Fibroblast of the conjunctiva (primary cell): ENCODE data around the gene GOLGA1.
A peak's percentile ranks its signal among the peaks of the same experiment; 100 is the strongest.

Experiments
- DNase-seq: peaks from one replicate; pipeline ENCODE4 v3.0.0-alpha.2; 2010; ENCODE audit warnings: low read depth

Gene GOLGA1

GRCh38 chr9:124884376-124884775 lies 56.5 kb downstream of the GOLGA1 start:
- DNase-seq, result no peak

- DNase-seq, result no peak
Observed at GRCh38 chr9:124882231-124882630, 58.7 kb downstream of the GOLGA1 start.

GRCh38 chr9:124881138-124881743 lies 59.6 kb downstream of the GOLGA1 start:
- no peak for DNase-seq

GRCh38 chr9:124880501-124880900 lies 60.4 kb downstream of the GOLGA1 start:
- DNase-seq, result no peak

GRCh38 chr9:124879226-124879625 lies 61.7 kb downstream of the GOLGA1 start:
- DNase-seq, result no peak

- no peak for DNase-seq
Observed at GRCh38 chr9:124878518-124878917, 62.4 kb downstream of the GOLGA1 start.

- DNase-seq, result no peak
Observed at GRCh38 chr9:124878021-124878420, 62.9 kb downstream of the GOLGA1 start.

- DNase-seq, result no peak
Observed at GRCh38 chr9:124877021-124877782, 63.7 kb downstream of the GOLGA1 start.

- no peak for DNase-seq
Observed at GRCh38 chr9:124875501-124875900, 65.4 kb downstream of the GOLGA1 start.

- no peak for DNase-seq
Observed at GRCh38 chr9:124873664-124874063, 67.2 kb downstream of the GOLGA1 start.

- no peak for DNase-seq
Observed at GRCh38 chr9:124871156-124871561, 69.7 kb downstream of the GOLGA1 start.

GRCh38 chr9:124870723-124871122 lies 70.2 kb downstream of the GOLGA1 start:
- DNase-seq, result no peak

- no peak for DNase-seq
Observed at GRCh38 chr9:124869986-124870560, 70.8 kb downstream of the GOLGA1 start.

- DNase-seq, result no peak
Observed at GRCh38 chr9:124869466-124869985, 71.4 kb downstream of the GOLGA1 start.

GRCh38 chr9:124868511-124869465 lies 72.1 kb downstream of the GOLGA1 start:
- peak; percentile 45 for DNase-seq

GRCh38 chr9:124863371-124863871 lies 77.5 kb downstream of the GOLGA1 start:
- DNase-seq, result no peak

- peak; percentile 80 for DNase-seq
Observed at GRCh38 chr9:124861342-124862229, 79.3 kb downstream of the GOLGA1 start, which contains the start of the genes ARPC5L and RPL35. Gene ARPC5L (plus strand): TSS chr9:124862130. CDS start chr9:124869291, 7,161 bp downstream. Gene RPL35 (minus strand): TSS chr9:124861957. CDS start chr9:124861912, 45 bp downstream.

GRCh38 chr9:124860582-124861341 lies 80.1 kb downstream of the GOLGA1 start:
- DNase-seq, result no peak

- DNase-seq, result no peak
Observed at GRCh38 chr9:124859803-124860581, 80.9 kb downstream of the GOLGA1 start.
